Endothelial cell of umbilical vein (primary cell): ENCODE measurements around the gene PTCH1. TPM values are rescaled to one million over a fixed set of nuclear protein-coding genes. Genes with fewer than 3 reads are reported as not detected.

Experiments used
- BruUV-seq: library from RNA; stranded (reverse); fragments of 400-500 nt; replicated peaks from 2 replicates; lab custom pipeline; 2021; lab: Mats Ljungman, UMichigan
- CTCF ChIA-PET: fragments of 300-600, 350-600 bp; sonication (Branson Sonifier 250); formaldehyde crosslinking; loops from one replicate; lab custom pipeline; 2021; ENCODE audit warnings: antibody characterized with exemption, inconsistent platforms; lab: Charles Lee
- POLR2A ChIA-PET: fragments of 300-600, 350-600 bp; sonication (Branson Sonifier 250); formaldehyde crosslinking; loops from one replicate; lab custom pipeline; 2021; ENCODE audit warnings: antibody characterized with exemption, inconsistent platforms; lab: Charles Lee
- DNase-seq: peaks from one replicate; pipeline ENCODE4 v3.0.0-alpha.2; 2011; ENCODE audit warnings: low read depth, low spot score
- FAIRE-seq: peaks from 2 replicates; lab custom pipeline; 2011; peaks lifted over from hg19 to GRCh38; lab: Jason Lieb, UNC
- H2AFZ ChIP-seq: 2 replicates; pipeline ENCODE4 v1.6.0; 2012; ENCODE audit warnings: low read depth, low read length, control low read depth, inconsistent platforms
- H3K27ac ChIP-seq: 2 replicates; pipeline ENCODE4 v1.5.1; 2011; ENCODE audit warnings: low read depth, mild to moderate bottlenecking, control low read depth, low read length, moderate library complexity; ENCODE audit not compliant: insufficient read depth
- H3K27me3 ChIP-seq, 2 experiments: 2 replicates each; pipeline versions ENCODE4 v1.6.0 to v1.6.1; 2011; ENCODE audit warnings: low read length in 2 of 2, mixed read lengths in 1 of 2; ENCODE audit not compliant: control insufficient read depth in 2 of 2, insufficient read depth in 2 of 2
- H3K36me3 ChIP-seq, 2 experiments: 2 replicates in 1 of 2; 3 replicates in 1 of 2; pipeline ENCODE4 v1.5.1; 2011; ENCODE audit warnings: low read length in 2 of 2, mild to moderate bottlenecking in 1 of 2, moderate library complexity in 1 of 2; ENCODE audit not compliant: control insufficient read depth in 2 of 2, insufficient read depth in 2 of 2; ENCODE audit errors: extremely low read depth in 1 of 2
- H3K4me1 ChIP-seq: 3 replicates; pipeline ENCODE4 v1.5.1; 2011; ENCODE audit warnings: mild to moderate bottlenecking, low read length; ENCODE audit not compliant: control insufficient read depth, insufficient read depth; ENCODE audit errors: extremely low read depth
- H3K4me2 ChIP-seq: 2 replicates; pipeline ENCODE4 v1.6.1; 2011; ENCODE audit warnings: low read length, control low read depth, mixed read lengths; ENCODE audit not compliant: insufficient read depth
- H3K4me3 ChIP-seq, 3 experiments: fragments of 200-600 bp in 1 of 3; sonication (generic), shearing (Covaris generic) in 1 of 3; replicated peaks in 1 of 3; 2 replicates each; pipeline ENCODE4 v1.5.1; 2011 to 2016; ENCODE audit warnings: control low read depth in 3 of 3, low read length in 3 of 3, mild to moderate bottlenecking in 2 of 3, inconsistent platforms in 1 of 3, low read depth in 1 of 3, moderate library complexity in 1 of 3; ENCODE audit not compliant: insufficient read depth in 1 of 3
- H3K79me2 ChIP-seq: 2 replicates; pipeline ENCODE4 v1.6.0; 2012; ENCODE audit warnings: low read length, inconsistent platforms; ENCODE audit not compliant: control insufficient read depth, insufficient read depth
- H3K9ac ChIP-seq: replicated peaks from 2 replicates; pipeline ENCODE3; 2011; ENCODE audit warnings: low read length, control low read depth; ENCODE audit not compliant: insufficient read depth; ENCODE audit errors: extremely low read depth
- H3K9me1 ChIP-seq: replicated peaks from 3 replicates; pipeline ENCODE4 v1.6.0; 2011; ENCODE audit warnings: mild to moderate bottlenecking, low read length; ENCODE audit not compliant: control insufficient read depth, insufficient read depth; ENCODE audit errors: extremely low read depth
- H3K9me3 ChIP-seq: replicated peaks from 2 replicates; pipeline ENCODE4 v1.5.1; 2012; ENCODE audit warnings: low read length, inconsistent platforms; ENCODE audit not compliant: control insufficient read depth, insufficient read depth
- H4K20me1 ChIP-seq: replicated peaks from 2 replicates; pipeline ENCODE3; 2011; ENCODE audit warnings: mild to moderate bottlenecking, low read length; ENCODE audit not compliant: control insufficient read depth, insufficient read depth; ENCODE audit errors: extremely low read depth
- CTCF ChIP-seq, 2 donors: IDR thresholded peaks; 1 replicate in 1 of 2; 2 replicates in 1 of 2; pipeline ENCODE4 v1.5.1; 2011; ENCODE audit warnings: low read length in 2 of 2, mild to moderate bottlenecking in 2 of 2, moderate library complexity in 2 of 2, control low read depth in 1 of 2, inconsistent platforms in 1 of 2, low read depth in 1 of 2; ENCODE audit not compliant: insufficient read depth in 1 of 2; ENCODE audit errors: extremely low read depth in 1 of 2
- EZH2 ChIP-seq: IDR thresholded peaks from 2 replicates; pipeline ENCODE4 v1.6.1; 2012; ENCODE audit warnings: borderline replicate concordance, low read depth, mild to moderate bottlenecking, moderate library complexity, low read length, inconsistent platforms; ENCODE audit not compliant: severe bottlenecking
- FOS ChIP-seq: IDR thresholded peaks from 2 replicates; pipeline ENCODE4 v1.6.1; 2011; ENCODE audit warnings: mild to moderate bottlenecking, low read length, moderate library complexity, borderline replicate concordance; ENCODE audit not compliant: insufficient read depth
- GATA2 ChIP-seq: IDR thresholded peaks from 2 replicates; pipeline ENCODE4 v1.7.0; 2011; ENCODE audit warnings: low read depth, mild to moderate bottlenecking, moderate library complexity, mixed read lengths, low read length; ENCODE audit not compliant: insufficient read length, insufficient read depth
- JUN ChIP-seq: IDR thresholded peaks from 2 replicates; pipeline ENCODE4 v1.6.1; 2011; ENCODE audit warnings: borderline replicate concordance, low read depth; ENCODE audit not compliant: insufficient read length, insufficient read depth
- MAX ChIP-seq: IDR thresholded peaks from 2 replicates; pipeline ENCODE4 v1.6.1; 2011; ENCODE audit not compliant: insufficient read depth, insufficient read length
- MYC ChIP-seq: IDR thresholded peaks from one replicate; pipeline ENCODE4 v1.6.1; 2011; ENCODE audit warnings: mild to moderate bottlenecking, low read depth, low read length
- POLR2A ChIP-seq: IDR thresholded peaks from 2 replicates; pipeline ENCODE4 v1.6.1; 2012; ENCODE audit warnings: low read depth, mild to moderate bottlenecking, control low read depth, low read length
- POLR2AphosphoS5 ChIP-seq: IDR thresholded peaks from 2 replicates; pipeline ENCODE4 v1.6.1; 2012; ENCODE audit warnings: low read depth, mild to moderate bottlenecking, control low read depth, low read length, moderate library complexity; ENCODE audit not compliant: insufficient read depth
- dilution Hi-C: fragments of 300-500 bp; cut with MboI; formaldehyde crosslinking; loops from one replicate; pipeline ENCODE4 v1.15.0; 2019; ENCODE audit warnings: low sequenced_read_pairs; ENCODE audit not compliant: extremely low pct_ligation_motif_present
- intact Hi-C: fragments of 100-400 bp; cut with micrococcal nuclease; formaldehyde crosslinking; loops from one replicate; pipeline ENCODE4 v1.10.0; 2022
- polyA plus RNA-seq, 4 experiments: library from polyadenylated mRNA; depleted of rRNA in 3 of 4; stranded (reverse) in 3 of 4; unstranded in 1 of 4; fragments of >200 nt; gene quantifications; 2 replicates each; pipeline versions ENCODE4 v1.2.1 to v1.2.3, GENCODE V29; 2011 to 2012; ENCODE audit warnings: missing spikeins in 1 of 4
- total RNA-seq: library from RNA; stranded (reverse); gene quantifications from 2 replicates; pipeline ENCODE4 v1.2.3, GENCODE V29; 2021

The PTCH1 gene
- total and polyA plus RNA-seq, 2 donors (not counting 3 experiments of a cell fraction or from before 2014, with no cell fraction given) = 3.9 to 12.1 TPM

GRCh38 chr9:95457769-95458168, 59.0 kb downstream of the PTCH1 start:
- Histone ChIP-seq H2AFZ (no peak overlapping the region), H3K4me2 (no peak overlapping the region), H3K79me2 (no peaks in the 10 kb centered on the region), H4K20me1 (no peaks in the 10 kb centered on the region), H3K9me1 (no peaks in the 10 kb centered on the region), H3K4me1 (peaks cover 5% of the 10 kb centered on the region), H3K4me3 (no peak overlapping the region), H3K9ac (no peak overlapping the region), H3K27ac (no peak overlapping the region), H3K36me3 (peaks cover 0 to 11% of the 10 kb centered on the region in 2 experiments), H3K9me3 (no peaks in the 10 kb centered on the region), H3K27me3 (no peaks in the 10 kb centered on the region)
- FAIRE-seq (no peak), DNase-seq (no peak)
- no TSS peak for BruUV-seq
- intact Hi-C loops (no loop called here), dilution Hi-C loops (no loop called here)
- ChIA-PET POLR2A (no interaction called here), CTCF (no interaction called here)
- no peak for TF ChIP-seq CTCF (IDR thresholded peaks at IDR 0.05; ENCODE audit: extremely low read depth in 1 of 2, insufficient read depth in 1 of 2, low read depth in 1 of 2, low read length in 2 of 2)
- TF ChIP-seq GATA2 = no peak
- no peak for TF ChIP-seq MAX
- TF ChIP-seq MYC = no peak
- no peak for TF ChIP-seq EZH2
- TF ChIP-seq POLR2AphosphoS5 = no peak
- TF ChIP-seq POLR2A = no peak
- TF ChIP-seq FOS = no peak
- no peak for TF ChIP-seq JUN
